Measurements from ENCODE around the gene GCK.

The GCK gene

GRCh38 chr7:44194069-44194468 is 4.8 kb upstream of the GCK start:
- H4K20me1 ChIP-seq (ENCODE audit: insufficient read depth, low read length): no peaks in the 10 kb centered on the region; the same call in 1 of the 2 replicates
- H3K27me3 ChIP-seq (ENCODE audit: insufficient read depth, low read length, poor library complexity): no peaks in the 10 kb centered on the region
- H2AFZ ChIP-seq (ENCODE audit: low read depth, low read length): no peak overlapping the region
- H3K79me2 ChIP-seq (ENCODE audit: insufficient read depth, low read length): no peaks in the 10 kb centered on the region
- peaks cover 11% of the 10 kb centered on the region for H3K4me1 ChIP-seq (ENCODE audit: insufficient read depth, low read length)
- H3K4me3 ChIP-seq (ENCODE audit: low read depth in 1 of 2, low read length in 2 of 2): no peak overlapping the region
- H3K4me2 ChIP-seq (ENCODE audit: insufficient read depth, low read length): no peak overlapping the region
- TF ChIP-seq EZH2 (IDR thresholded peaks at IDR 0.05; ENCODE audit: borderline replicate concordance, low read depth, low read length, severe bottlenecking) (no peak), CTCF (IDR thresholded peaks at IDR 0.05; ENCODE audit: borderline replicate concordance, extremely low read depth, low read length, poor library complexity, severe bottlenecking) (no peak)
- DNase-seq (no peak), ATAC-seq (ENCODE audit: insufficient read depth, low read depth) (no peak)
- no peak overlapping the region for H3K27ac ChIP-seq (ENCODE audit: low read length)
- H3K9me3 ChIP-seq (ENCODE audit: insufficient read depth, low read length, severe bottlenecking): no peaks in the 10 kb centered on the region
- no peaks in the 10 kb centered on the region for H3K36me3 ChIP-seq (ENCODE audit: insufficient read depth, low read length)
- H3K9ac ChIP-seq (ENCODE audit: low read depth, low read length): no peak overlapping the region

- Histone ChIP-seq H3K4me1 (ENCODE audit: insufficient read depth, low read length) (peaks cover 11% of the 10 kb centered on the region), H3K4me3 (ENCODE audit: low read depth in 1 of 2, low read length in 2 of 2) (no peak overlapping the region), H3K9ac (ENCODE audit: low read depth, low read length) (no peak overlapping the region), H3K27me3 (ENCODE audit: insufficient read depth, low read length, poor library complexity) (no peaks in the 10 kb centered on the region), H3K9me3 (ENCODE audit: insufficient read depth, low read length, severe bottlenecking) (no peaks in the 10 kb centered on the region), H3K4me2 (ENCODE audit: insufficient read depth, low read length) (no peak overlapping the region), H3K27ac (ENCODE audit: low read length) (no peak overlapping the region), H3K79me2 (ENCODE audit: insufficient read depth, low read length) (no peaks in the 10 kb centered on the region), H4K20me1 (ENCODE audit: insufficient read depth, low read length) (no peaks in the 10 kb centered on the region; the same call in 1 of the 2 replicates), H2AFZ (ENCODE audit: low read depth, low read length) (no peak overlapping the region), H3K36me3 (ENCODE audit: insufficient read depth, low read length) (no peaks in the 10 kb centered on the region)
- ATAC-seq (ENCODE audit: insufficient read depth, low read depth) (no peak), DNase-seq (no peak)
- TF ChIP-seq CTCF (IDR thresholded peaks at IDR 0.05; ENCODE audit: borderline replicate concordance, extremely low read depth, low read length, poor library complexity, severe bottlenecking) (no peak), EZH2 (IDR thresholded peaks at IDR 0.05; ENCODE audit: borderline replicate concordance, low read depth, low read length, severe bottlenecking) (no peak)
Measured at GRCh38 chr7:44193011-44193802, 4.0 kb upstream of the GCK start.

DNA sequence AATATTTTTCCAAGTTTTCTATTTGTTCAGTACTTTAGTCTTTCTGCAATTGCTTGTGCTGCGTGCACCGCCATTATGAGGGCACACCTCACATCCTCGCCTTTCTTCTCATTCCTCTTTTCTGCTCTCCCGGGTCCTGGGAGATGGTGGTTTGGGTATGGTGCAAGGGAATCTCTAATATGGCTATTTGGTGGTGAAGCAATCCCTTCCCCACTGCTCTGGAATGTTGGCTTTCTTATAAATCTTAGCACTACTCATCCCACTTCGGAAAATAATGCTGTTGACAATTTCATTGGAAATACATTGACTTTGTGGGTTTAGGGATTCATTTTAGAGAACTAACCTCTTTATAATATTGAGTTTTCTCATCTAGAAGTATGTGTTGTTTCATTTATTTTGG is 1.9 kb upstream of the GCK start:
- Histone ChIP-seq H2AFZ (ENCODE audit: low read depth, low read length) (no peak overlapping the region), H3K4me1 (ENCODE audit: insufficient read depth, low read length) (peaks cover 6% of the 10 kb centered on the region), H3K27me3 (ENCODE audit: insufficient read depth, low read length, poor library complexity) (no peaks in the 10 kb centered on the region), H3K79me2 (ENCODE audit: insufficient read depth, low read length) (no peaks in the 10 kb centered on the region), H3K9ac (ENCODE audit: low read depth, low read length) (no peak overlapping the region), H3K36me3 (ENCODE audit: insufficient read depth, low read length) (no peaks in the 10 kb centered on the region), H4K20me1 (ENCODE audit: insufficient read depth, low read length) (no peaks in the 10 kb centered on the region; the same call in 1 of the 2 replicates), H3K4me3 (ENCODE audit: low read depth in 1 of 2, low read length in 2 of 2) (no peak overlapping the region), H3K9me3 (ENCODE audit: insufficient read depth, low read length, severe bottlenecking) (no peaks in the 10 kb centered on the region), H3K27ac (ENCODE audit: low read length) (no peak overlapping the region), H3K4me2 (ENCODE audit: insufficient read depth, low read length) (no peak overlapping the region)
- no peak for ATAC-seq (ENCODE audit: insufficient read depth, low read depth)
- no peak for DNase-seq
- TF ChIP-seq EZH2 (IDR thresholded peaks at IDR 0.05; ENCODE audit: borderline replicate concordance, low read depth, low read length, severe bottlenecking) (no peak), CTCF (IDR thresholded peaks at IDR 0.05; ENCODE audit: borderline replicate concordance, extremely low read depth, low read length, poor library complexity, severe bottlenecking) (no peak)

Data from DND-41 (cell line).